GM12878 (cell line): ENCODE results near the gene TLR5.

Experiments used
- TF ChIP-seq, protein P1 (sequence below): IDR thresholded peaks from 2 replicates; pipeline ENCODE4 v1.6.1; 2012; ENCODE audit warnings: low read depth, low read length, improper control_type of control experiment
- TF ChIP-seq, protein P2 (sequence below): fragments of 150-350 bp; IDR thresholded peaks from 2 replicates; pipeline ENCODE4 v1.6.1; 2016; ENCODE audit warnings: low read depth, low read length

DNA sequence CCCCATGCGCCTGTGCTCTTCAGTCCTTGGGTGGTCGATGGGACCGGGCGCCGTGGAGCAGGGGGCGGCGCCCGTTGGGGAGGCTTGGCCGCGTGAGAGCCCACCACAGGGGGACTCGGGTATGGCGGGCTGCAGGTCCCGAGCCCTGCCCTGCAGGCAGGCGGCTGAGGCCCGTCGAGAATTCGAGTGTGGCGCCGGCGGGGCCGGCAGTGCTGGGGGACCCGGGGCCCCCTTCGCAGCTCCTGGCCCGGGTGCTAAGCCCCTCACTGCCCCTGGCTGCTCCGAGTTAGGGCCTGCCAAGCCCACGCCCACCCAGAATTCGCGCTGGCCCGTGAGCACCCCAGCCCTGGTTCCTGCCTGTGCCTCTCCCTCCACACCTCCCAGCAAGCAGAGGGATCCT lies 26.1 kb downstream of the TLR5 start:
- TF ChIP-seq, protein P1, sequence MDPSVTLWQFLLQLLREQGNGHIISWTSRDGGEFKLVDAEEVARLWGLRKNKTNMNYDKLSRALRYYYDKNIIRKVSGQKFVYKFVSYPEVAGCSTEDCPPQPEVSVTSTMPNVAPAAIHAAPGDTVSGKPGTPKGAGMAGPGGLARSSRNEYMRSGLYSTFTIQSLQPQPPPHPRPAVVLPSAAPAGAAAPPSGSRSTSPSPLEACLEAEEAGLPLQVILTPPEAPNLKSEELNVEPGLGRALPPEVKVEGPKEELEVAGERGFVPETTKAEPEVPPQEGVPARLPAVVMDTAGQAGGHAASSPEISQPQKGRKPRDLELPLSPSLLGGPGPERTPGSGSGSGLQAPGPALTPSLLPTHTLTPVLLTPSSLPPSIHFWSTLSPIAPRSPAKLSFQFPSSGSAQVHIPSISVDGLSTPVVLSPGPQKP = no peak
- TF ChIP-seq, protein P2, sequence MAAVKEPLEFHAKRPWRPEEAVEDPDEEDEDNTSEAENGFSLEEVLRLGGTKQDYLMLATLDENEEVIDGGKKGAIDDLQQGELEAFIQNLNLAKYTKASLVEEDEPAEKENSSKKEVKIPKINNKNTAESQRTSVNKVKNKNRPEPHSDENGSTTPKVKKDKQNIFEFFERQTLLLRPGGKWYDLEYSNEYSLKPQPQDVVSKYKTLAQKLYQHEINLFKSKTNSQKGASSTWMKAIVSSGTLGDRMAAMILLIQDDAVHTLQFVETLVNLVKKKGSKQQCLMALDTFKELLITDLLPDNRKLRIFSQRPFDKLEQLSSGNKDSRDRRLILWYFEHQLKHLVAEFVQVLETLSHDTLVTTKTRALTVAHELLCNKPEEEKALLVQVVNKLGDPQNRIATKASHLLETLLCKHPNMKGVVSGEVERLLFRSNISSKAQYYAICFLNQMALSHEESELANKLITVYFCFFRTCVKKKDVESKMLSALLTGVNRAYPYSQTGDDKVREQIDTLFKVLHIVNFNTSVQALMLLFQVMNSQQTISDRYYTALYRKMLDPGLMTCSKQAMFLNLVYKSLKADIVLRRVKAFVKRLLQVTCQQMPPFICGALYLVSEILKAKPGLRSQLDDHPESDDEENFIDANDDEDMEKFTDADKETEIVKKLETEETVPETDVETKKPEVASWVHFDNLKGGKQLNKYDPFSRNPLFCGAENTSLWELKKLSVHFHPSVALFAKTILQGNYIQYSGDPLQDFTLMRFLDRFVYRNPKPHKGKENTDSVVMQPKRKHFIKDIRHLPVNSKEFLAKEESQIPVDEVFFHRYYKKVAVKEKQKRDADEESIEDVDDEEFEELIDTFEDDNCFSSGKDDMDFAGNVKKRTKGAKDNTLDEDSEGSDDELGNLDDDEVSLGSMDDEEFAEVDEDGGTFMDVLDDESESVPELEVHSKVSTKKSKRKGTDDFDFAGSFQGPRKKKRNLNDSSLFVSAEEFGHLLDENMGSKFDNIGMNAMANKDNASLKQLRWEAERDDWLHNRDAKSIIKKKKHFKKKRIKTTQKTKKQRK = no peak
